Liver (tissue), 3 donors: Measurements from ENCODE around the gene TCF7L1.

ENCODE experiments used
- EGR1 ChIP-seq, 2 donors: IDR thresholded peaks; 2 replicates each; pipeline ENCODE4 v1.6.1; 2016 to 2018; ENCODE audit warnings: antibody characterized with exemption in 2 of 2, low read depth in 2 of 2
- GABPA ChIP-seq, 2 donors: IDR thresholded peaks in 1 of 2; conservative IDR thresholded peaks in 1 of 2; 2 replicates each; pipeline ENCODE4 v1.6.1; 2016; ENCODE audit warnings: antibody characterized with exemption in 2 of 2, mild to moderate bottlenecking in 1 of 2, moderate library complexity in 1 of 2
- HNF4G ChIP-seq: IDR thresholded peaks from 2 replicates; pipeline ENCODE4 v1.6.1; 2016; ENCODE audit warnings: antibody characterized with exemption
- RXRA ChIP-seq, 2 donors: IDR thresholded peaks; 2 replicates each; pipeline ENCODE4 v1.6.1; 2017 to 2018; ENCODE audit warnings: antibody characterized with exemption in 2 of 2, mild to moderate bottlenecking in 1 of 2
- SP1 ChIP-seq: IDR thresholded peaks from 2 replicates; pipeline ENCODE4 v1.6.1; 2018; ENCODE audit warnings: antibody characterized with exemption, mild to moderate bottlenecking
- TAF1 ChIP-seq: conservative IDR thresholded peaks from 2 replicates; pipeline ENCODE4 v1.6.1; 2016; ENCODE audit warnings: antibody characterized with exemption, mild to moderate bottlenecking
- YY1 ChIP-seq: IDR thresholded peaks from 2 replicates; pipeline ENCODE4 v1.6.1; 2016; ENCODE audit warnings: antibody characterized with exemption, mild to moderate bottlenecking
- TF ChIP-seq, protein P1 (sequence below): fragments of 150-350 bp; IDR thresholded peaks from 2 replicates; pipeline ENCODE4 v1.5.1; 2017; ENCODE audit warnings: improper control_type of control experiment, low read depth, low read length; ENCODE audit not compliant: missing input control
- TF ChIP-seq, protein P2 (sequence below): IDR thresholded peaks from 2 replicates; pipeline ENCODE4 v1.6.1; 2016; ENCODE audit warnings: antibody characterized with exemption, mild to moderate bottlenecking
- TF ChIP-seq, protein P3 (sequence below): IDR thresholded peaks from 2 replicates; pipeline ENCODE4 v1.6.1; 2016; ENCODE audit warnings: antibody characterized with exemption
- donor health status: healthy.
- donor health status: healthy.

DNA sequence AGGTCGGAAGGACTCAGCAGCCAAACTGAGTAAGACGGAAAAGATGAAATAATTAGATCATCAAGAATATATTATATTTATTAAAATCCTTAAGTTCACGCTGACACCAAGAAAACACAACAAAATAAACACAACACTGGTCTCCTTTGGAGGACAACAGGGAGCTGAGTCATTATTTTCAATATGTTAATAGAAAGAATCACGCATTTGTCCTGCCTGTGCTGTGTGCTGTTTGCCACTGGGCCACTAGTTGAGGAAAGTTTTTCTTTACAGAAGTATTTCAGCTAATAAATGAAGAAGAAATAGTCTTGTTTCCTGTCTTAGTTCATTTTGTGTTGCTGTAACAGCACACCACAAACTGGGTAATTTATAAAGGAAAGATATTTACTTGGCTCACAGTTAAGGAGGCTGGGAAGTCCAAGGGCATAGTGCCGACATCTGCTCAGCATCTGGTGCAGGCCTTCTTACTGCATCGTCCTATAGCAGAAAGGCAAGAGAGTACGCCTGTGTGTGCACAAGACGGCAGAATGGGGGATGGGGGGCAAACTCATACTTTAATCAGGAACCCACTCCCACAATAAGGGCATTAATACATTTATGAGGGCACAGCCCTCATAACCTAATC is 88.0 kb downstream of the TCF7L1 start:
- TF ChIP-seq, protein P1, sequence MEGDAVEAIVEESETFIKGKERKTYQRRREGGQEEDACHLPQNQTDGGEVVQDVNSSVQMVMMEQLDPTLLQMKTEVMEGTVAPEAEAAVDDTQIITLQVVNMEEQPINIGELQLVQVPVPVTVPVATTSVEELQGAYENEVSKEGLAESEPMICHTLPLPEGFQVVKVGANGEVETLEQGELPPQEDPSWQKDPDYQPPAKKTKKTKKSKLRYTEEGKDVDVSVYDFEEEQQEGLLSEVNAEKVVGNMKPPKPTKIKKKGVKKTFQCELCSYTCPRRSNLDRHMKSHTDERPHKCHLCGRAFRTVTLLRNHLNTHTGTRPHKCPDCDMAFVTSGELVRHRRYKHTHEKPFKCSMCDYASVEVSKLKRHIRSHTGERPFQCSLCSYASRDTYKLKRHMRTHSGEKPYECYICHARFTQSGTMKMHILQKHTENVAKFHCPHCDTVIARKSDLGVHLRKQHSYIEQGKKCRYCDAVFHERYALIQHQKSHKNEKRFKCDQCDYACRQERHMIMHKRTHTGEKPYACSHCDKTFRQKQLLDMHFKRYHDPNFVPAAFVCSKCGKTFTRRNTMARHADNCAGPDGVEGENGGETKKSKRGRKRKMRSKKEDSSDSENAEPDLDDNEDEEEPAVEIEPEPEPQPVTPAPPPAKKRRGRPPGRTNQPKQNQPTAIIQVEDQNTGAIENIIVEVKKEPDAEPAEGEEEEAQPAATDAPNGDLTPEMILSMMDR, result no peak
- TF ChIP-seq, protein P2, sequence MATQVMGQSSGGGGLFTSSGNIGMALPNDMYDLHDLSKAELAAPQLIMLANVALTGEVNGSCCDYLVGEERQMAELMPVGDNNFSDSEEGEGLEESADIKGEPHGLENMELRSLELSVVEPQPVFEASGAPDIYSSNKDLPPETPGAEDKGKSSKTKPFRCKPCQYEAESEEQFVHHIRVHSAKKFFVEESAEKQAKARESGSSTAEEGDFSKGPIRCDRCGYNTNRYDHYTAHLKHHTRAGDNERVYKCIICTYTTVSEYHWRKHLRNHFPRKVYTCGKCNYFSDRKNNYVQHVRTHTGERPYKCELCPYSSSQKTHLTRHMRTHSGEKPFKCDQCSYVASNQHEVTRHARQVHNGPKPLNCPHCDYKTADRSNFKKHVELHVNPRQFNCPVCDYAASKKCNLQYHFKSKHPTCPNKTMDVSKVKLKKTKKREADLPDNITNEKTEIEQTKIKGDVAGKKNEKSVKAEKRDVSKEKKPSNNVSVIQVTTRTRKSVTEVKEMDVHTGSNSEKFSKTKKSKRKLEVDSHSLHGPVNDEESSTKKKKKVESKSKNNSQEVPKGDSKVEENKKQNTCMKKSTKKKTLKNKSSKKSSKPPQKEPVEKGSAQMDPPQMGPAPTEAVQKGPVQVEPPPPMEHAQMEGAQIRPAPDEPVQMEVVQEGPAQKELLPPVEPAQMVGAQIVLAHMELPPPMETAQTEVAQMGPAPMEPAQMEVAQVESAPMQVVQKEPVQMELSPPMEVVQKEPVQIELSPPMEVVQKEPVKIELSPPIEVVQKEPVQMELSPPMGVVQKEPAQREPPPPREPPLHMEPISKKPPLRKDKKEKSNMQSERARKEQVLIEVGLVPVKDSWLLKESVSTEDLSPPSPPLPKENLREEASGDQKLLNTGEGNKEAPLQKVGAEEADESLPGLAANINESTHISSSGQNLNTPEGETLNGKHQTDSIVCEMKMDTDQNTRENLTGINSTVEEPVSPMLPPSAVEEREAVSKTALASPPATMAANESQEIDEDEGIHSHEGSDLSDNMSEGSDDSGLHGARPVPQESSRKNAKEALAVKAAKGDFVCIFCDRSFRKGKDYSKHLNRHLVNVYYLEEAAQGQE, result no peak
- TF ChIP-seq SP1, result no peak
- TF ChIP-seq, protein P3, sequence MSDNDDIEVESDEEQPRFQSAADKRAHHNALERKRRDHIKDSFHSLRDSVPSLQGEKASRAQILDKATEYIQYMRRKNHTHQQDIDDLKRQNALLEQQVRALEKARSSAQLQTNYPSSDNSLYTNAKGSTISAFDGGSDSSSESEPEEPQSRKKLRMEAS, result no peak
- TF ChIP-seq TAF1, result no peak
- no peak for TF ChIP-seq YY1
- no peak for TF ChIP-seq RXRA (IDR thresholded peaks at IDR 0.05)
- TF ChIP-seq HNF4G, result no peak
- no peak for TF ChIP-seq GABPA (IDR thresholded peaks at IDR 0.05 in 1 of 2, conservative IDR thresholded peaks at IDR 0.05 in 1 of 2)
- TF ChIP-seq EGR1 (IDR thresholded peaks at IDR 0.05; ENCODE audit: low read depth in 2 of 2), result no peak
